Pancreas (tissue), 10 donors: ENCODE measurements around the gene MDP1. TPM values are rescaled to one million over a fixed set of nuclear protein-coding genes. Genes with fewer than 3 reads are reported as not detected.
"Not testable (repeated sequence)": the region's sequence is repeated elsewhere in the genome, so short reads cannot be mapped to it uniquely, and the experiment has no call there.

Source experiments
- ATAC-seq, 4 donors: fragments of 200-7000 bp; cut with Tn5 transposase; one replicate each; pipeline versions ENCODE4 v1.8.0 to v1.9.1; 2020; ENCODE audit warnings: mild to moderate bottlenecking in 4 of 4, moderate library complexity in 4 of 4
- DNase-seq, 6 donors: peaks; one replicate each; pipeline ENCODE4 v3.0.0-alpha.2; 2020
- FAIRE-seq: peaks from 2 replicates; lab custom pipeline; 2012; peaks lifted over from hg19 to GRCh38; lab: Jason Lieb, UNC
- H3K27ac ChIP-seq, 4 donors: fragments of 200-600 bp; sonication (generic); 1 replicate in 3 of 4; 2 replicates in 1 of 4; pipeline versions ENCODE4 v1.5.0 to v1.8.0; 2020
- H3K27me3 ChIP-seq, 4 donors: fragments of 200-600 bp; one replicate each; pipeline ENCODE4 v1.8.0; 2021
- H3K36me3 ChIP-seq, 3 donors: fragments of 200-600 bp; sonication (generic) in 1 of 3; one replicate each; pipeline versions ENCODE4 v1.5.0 to v1.8.0; 2020 to 2021
- H3K4me1 ChIP-seq, 3 donors: fragments of 200-600 bp; one replicate each; pipeline ENCODE4 v1.8.0; 2021
- H3K4me3 ChIP-seq, 4 donors: fragments of 200-600 bp; sonication (generic) in 2 of 4; one replicate each; pipeline versions ENCODE4 v1.5.0 to v1.8.0; 2020 to 2021
- H3K9me3 ChIP-seq, 4 donors: fragments of 200-600 bp; one replicate each; pipeline ENCODE4 v1.8.0; 2021
- WGBS, 2 donors: extraction: QIAGEN DNeasy Blood & Tissue Kit; methylation state at CpG; one replicate each; pipeline ENCODE4 v1.1.7; 2013; 5-methylcytosine and 5-hydroxymethylcytosine counted together
- intact Hi-C, 3 donors: fragments of 100-400 bp; cut with DNase I; formaldehyde crosslinking; loops; one replicate each; pipeline versions ENCODE4 v1.11.1 to v1.14.2; 2022
- polyA plus RNA-seq, 2 donors: library from polyadenylated mRNA; stranded (reverse); fragments of 200-250 nt; gene quantifications; one replicate each; pipeline ENCODE4 v1.2.3, GENCODE V29; 2013
- total RNA-seq, 6 donors: library from RNA; stranded (reverse); fragmentation: NEBNext Ultra II Directional in 4 of 6; extraction: Animal tissue kit (Norgen Biotek cat#: 25700) in 4 of 6; gene quantifications; one replicate each; pipeline versions ENCODE4 v1.2.1 to v1.2.4, GENCODE V29; 2021 to 2023
- TF ChIP-seq, protein P1 (sequence below), 4 donors: fragments of 200-600 bp; sonication (generic) in 3 of 4; IDR thresholded peaks; one replicate each; pipeline versions ENCODE4 v1.5.0 to v1.8.0; 2021; ENCODE audit warnings: antibody characterized with exemption in 4 of 4
- donor health status: healthy with polysubstance abuse.
- donor health status: DM: no; HTN: no; CAD: no; lungs with moderate emphysema.
- donor health status: DM: no; HTN: no; CAD: no.
- donor health status: control.
- donor health status: control.
- donor health status: Bipolar disorder and iron deficiency.
- donor health status: DM: yes; HTN: yes; CAD: no.
- donor health status: DM: no; HTN: no; CAD: no.
- donor health status: DM: no; HTN: no; CAD: no.
- donor health status: DM: yes; HTN: yes; CAD: no.

MDP1 gene
- total and polyA plus RNA-seq, 8 donors = 7.8 to 31.7 (median 10.3) TPM

DNA sequence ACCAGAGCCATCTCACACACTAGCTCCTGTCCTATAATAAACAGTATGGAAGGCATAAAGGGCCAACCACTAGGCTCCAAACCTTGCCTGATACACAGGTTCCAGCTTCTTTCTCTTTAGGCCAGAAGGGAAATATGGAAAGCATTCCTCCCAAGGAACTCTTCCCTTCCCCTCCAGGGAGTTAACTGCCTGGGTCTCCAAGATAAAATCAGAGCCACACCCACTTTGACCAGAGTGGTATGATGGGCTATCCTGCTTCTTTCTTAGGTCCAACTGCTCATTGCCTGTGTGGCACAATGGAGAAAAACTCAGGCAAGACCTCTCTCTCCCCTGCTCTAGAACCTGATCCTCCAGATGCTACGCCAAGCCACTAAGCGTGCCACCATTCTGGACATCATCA lies 8.2 kb downstream of the MDP1 start:
- no peak for FAIRE-seq
- H3K27ac ChIP-seq = no peak overlapping the region
- no peaks in the 10 kb centered on the region for H3K27me3 ChIP-seq
- no peaks in the 10 kb centered on the region for H3K9me3 ChIP-seq
- intact Hi-C loops = no loop called here
- TF ChIP-seq, protein P1, sequence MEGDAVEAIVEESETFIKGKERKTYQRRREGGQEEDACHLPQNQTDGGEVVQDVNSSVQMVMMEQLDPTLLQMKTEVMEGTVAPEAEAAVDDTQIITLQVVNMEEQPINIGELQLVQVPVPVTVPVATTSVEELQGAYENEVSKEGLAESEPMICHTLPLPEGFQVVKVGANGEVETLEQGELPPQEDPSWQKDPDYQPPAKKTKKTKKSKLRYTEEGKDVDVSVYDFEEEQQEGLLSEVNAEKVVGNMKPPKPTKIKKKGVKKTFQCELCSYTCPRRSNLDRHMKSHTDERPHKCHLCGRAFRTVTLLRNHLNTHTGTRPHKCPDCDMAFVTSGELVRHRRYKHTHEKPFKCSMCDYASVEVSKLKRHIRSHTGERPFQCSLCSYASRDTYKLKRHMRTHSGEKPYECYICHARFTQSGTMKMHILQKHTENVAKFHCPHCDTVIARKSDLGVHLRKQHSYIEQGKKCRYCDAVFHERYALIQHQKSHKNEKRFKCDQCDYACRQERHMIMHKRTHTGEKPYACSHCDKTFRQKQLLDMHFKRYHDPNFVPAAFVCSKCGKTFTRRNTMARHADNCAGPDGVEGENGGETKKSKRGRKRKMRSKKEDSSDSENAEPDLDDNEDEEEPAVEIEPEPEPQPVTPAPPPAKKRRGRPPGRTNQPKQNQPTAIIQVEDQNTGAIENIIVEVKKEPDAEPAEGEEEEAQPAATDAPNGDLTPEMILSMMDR (IDR thresholded peaks at IDR 0.05) = no peak
- no peak for ATAC-seq
- H3K4me3 ChIP-seq = no peak overlapping the region
- no peak for DNase-seq
- peaks cover 0 to 13% (median 3%) of the 10 kb centered on the region in 3 donors for H3K36me3 ChIP-seq
- 98 to 100% methylated on average over 2 of the region's 2 CpGs for WGBS, 2 donors
- peaks cover 0 to 3% (median 0%) of the 10 kb centered on the region in 3 donors for H3K4me1 ChIP-seq

DNA sequence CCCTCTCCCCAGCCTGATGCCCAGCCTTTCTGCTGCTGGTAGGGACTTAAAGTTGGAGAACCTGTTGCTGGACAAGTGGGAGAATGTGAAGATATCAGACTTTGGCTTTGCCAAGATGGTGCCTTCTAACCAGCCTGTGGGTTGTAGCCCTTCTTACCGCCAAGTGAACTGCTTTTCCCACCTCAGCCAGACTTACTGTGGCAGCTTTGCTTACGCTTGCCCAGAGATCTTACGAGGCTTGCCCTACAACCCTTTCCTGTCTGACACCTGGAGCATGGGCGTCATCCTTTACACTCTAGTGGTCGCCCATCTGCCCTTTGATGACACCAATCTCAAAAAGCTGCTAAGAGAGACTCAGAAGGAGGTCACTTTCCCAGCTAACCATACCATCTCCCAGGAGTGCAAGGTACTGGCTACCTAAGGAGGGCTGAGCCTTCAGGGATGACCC lies 8.7 kb downstream of the MDP1 start:
- H3K27me3 ChIP-seq = no peaks in the 10 kb centered on the region
- FAIRE-seq = no peak
- no peak overlapping the region for H3K27ac ChIP-seq
- intact Hi-C loops = no loop called here
- peaks cover 0 to 2% (median 0%) of the 10 kb centered on the region in 3 donors for H3K4me1 ChIP-seq
- H3K9me3 ChIP-seq = no peaks in the 10 kb centered on the region
- TF ChIP-seq, protein P1 (IDR thresholded peaks at IDR 0.05) = no peak
- WGBS, 2 donors = 94% methylated on average over 5 of the region's 5 CpGs
- DNase-seq = no peak
- H3K36me3 ChIP-seq = peaks cover 0 to 13% (median 3%) of the 10 kb centered on the region in 3 donors
- H3K4me3 ChIP-seq = no peak overlapping the region
- no peak for ATAC-seq

- ATAC-seq (no peak), DNase-seq (no peak), FAIRE-seq (no peak)
- Histone ChIP-seq H3K9me3 (no peaks in the 10 kb centered on the region), H3K27me3 (no peaks in the 10 kb centered on the region), H3K4me3 (no peak overlapping the region), H3K27ac (no peak overlapping the region), H3K4me1 (no peaks in the 10 kb centered on the region), H3K36me3 (peaks cover 0 to 13% (median 3%) of the 10 kb centered on the region in 3 donors)
- TF ChIP-seq, protein P1 (IDR thresholded peaks at IDR 0.05) = no peak
- intact Hi-C loops = no loop called here
- WGBS, 2 donors = 89 to 92% methylated on average over 11 of the region's 11 CpGs
Observed at GRCh38 chr14:24206260-24207103, 9.4 kb downstream of the MDP1 start.

DNA sequence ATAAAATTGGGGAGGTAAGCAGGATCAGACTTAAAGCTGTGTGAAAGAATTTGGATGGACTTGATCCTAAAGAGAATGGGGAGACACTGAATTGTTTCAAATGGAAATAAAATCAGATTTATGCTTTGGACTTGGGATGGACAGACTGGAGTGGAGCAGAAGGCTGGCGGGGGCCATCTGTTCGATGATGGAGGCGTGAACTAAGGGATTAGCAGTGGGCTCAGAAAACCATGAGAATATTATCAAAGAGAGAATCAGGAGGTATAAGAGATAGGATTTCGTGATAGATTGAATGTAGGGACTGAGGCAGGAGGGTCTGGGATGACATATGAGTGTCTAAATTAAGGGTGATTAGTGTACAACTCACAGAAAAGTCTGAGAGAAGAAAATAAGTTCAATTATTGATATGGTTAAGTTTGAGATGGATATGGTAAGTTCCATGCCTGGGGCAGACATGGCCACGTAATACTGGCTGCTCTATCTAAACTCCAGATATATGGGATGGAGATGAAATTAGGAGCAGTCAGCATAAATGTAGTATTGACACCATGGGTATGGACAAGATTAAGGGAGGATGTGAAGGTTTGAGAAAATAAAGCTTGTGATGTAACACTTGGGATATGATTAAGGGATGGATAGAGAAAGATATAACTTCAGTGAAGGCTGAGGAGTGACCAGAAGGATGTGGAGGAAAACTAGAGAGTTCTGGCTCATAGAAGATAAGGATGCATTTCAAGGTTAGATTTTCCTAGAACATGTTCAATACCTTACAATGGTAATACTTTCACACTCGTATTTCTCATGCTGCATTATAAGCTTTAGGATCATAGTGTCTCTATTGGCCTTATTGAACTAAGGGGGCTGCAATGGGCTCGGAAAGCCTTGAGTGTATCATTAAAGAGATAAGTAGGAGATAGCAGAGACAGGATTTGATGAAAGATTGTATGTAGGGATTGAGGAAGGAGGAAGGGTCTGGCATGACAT lies 11.4 kb downstream of the MDP1 start:
- Histone ChIP-seq H3K27ac (no peak overlapping the region), H3K27me3 (no peaks in the 10 kb centered on the region), H3K9me3 (no peaks in the 10 kb centered on the region), H3K36me3 (peaks cover 0 to 3% (median 0%) of the 10 kb centered on the region in 3 donors), H3K4me3 (no peak overlapping the region), H3K4me1 (no peaks in the 10 kb centered on the region)
- DNase-seq (no peak), FAIRE-seq (no peak), ATAC-seq (no peak)
- 90% methylated on average over 7 of the region's 7 CpGs for WGBS, 2 donors
- intact Hi-C loops = no loop called here
- TF ChIP-seq, protein P1 (IDR thresholded peaks at IDR 0.05) = no peak

DNA sequence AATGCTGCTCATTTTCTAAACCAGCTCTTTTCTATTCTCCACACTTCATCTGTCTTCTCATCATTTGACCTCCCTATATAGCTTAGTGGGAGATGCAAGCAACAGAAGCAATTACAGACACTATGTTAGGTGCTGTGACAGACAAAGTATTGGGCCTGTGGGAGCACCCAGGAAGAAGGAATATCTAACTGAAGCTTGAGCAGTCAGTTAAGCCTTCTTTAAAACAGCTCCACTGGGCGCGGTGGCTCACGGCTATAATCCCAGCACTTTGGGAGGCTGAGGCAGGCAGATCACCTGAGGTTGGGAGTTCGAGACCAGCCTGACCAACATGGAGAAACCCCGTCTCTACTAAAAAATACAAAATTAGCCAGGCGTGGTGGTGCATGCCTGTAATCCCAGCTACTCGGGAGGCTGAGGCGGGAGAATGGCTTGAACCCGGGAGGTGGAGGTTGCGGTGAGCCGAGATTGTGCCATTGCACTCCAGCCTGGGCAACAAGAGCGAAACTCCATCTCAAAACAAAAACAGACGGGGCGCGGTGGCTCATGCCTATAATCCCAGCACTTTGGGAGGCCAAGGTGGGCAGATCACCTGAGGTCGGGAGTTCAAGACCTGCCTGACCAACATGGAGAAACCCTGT lies 12.5 kb downstream of the MDP1 start:
- H3K27ac ChIP-seq, H3K27me3 ChIP-seq, FAIRE-seq, intact Hi-C loops, H3K36me3 ChIP-seq, H3K4me1 ChIP-seq, H3K4me3 ChIP-seq, ATAC-seq, H3K9me3 ChIP-seq: not testable (repeated sequence)
- DNase-seq = peak in 1 of 6 donors; percentile 3
- WGBS, 2 donors = 96 to 98% methylated on average over 15 to 16 of the region's 16 CpGs

DNA sequence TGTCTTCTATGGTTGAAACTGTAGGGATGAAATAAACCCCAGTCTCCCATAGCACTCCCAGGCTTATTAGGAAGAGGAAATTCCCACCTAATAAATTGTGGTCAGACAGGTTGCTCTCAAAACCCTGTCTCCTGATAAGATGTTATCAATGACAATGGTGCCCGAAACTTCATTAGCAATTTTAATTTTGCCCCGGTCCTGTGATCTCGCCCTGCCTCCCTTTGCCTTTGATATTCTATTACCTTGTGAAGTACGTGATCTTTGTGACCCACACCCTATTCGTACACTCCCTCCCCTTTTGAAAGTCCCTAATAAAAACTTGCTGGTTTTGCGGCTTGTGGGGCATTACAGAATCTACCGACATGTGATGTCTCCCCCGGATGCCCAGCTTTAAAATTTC lies 13.3 kb downstream of the MDP1 start:
- FAIRE-seq, intact Hi-C loops, H3K4me3 ChIP-seq, H3K27me3 ChIP-seq, H3K9me3 ChIP-seq, DNase-seq, H3K36me3 ChIP-seq, ATAC-seq, H3K27ac ChIP-seq: not testable (repeated sequence)
- H3K4me1 ChIP-seq = peaks cover 0 to 14% (median 4%) of the 10 kb centered on the region in 3 donors
- WGBS, 2 donors = 93% methylated on average over 8 of the region's 8 CpGs
